HG02938 (cell line): ENCODE data around the gene ZNF774.
A peak's percentile ranks its signal among the peaks of the same experiment; 100 is the strongest.
"Not testable (repeated sequence)": the region's sequence is repeated elsewhere in the genome, so short reads cannot be mapped to it uniquely, and the experiment has no call there.

Source experiments
- ATAC-seq: cut with Tn5 transposase; IDR thresholded peaks from one replicate; pipeline ENCODE4 v1.9.1; 2021; ENCODE audit warnings: mild to moderate bottlenecking, moderate library complexity; ENCODE audit not compliant: unreplicated experiment

The ZNF774 gene

DNA sequence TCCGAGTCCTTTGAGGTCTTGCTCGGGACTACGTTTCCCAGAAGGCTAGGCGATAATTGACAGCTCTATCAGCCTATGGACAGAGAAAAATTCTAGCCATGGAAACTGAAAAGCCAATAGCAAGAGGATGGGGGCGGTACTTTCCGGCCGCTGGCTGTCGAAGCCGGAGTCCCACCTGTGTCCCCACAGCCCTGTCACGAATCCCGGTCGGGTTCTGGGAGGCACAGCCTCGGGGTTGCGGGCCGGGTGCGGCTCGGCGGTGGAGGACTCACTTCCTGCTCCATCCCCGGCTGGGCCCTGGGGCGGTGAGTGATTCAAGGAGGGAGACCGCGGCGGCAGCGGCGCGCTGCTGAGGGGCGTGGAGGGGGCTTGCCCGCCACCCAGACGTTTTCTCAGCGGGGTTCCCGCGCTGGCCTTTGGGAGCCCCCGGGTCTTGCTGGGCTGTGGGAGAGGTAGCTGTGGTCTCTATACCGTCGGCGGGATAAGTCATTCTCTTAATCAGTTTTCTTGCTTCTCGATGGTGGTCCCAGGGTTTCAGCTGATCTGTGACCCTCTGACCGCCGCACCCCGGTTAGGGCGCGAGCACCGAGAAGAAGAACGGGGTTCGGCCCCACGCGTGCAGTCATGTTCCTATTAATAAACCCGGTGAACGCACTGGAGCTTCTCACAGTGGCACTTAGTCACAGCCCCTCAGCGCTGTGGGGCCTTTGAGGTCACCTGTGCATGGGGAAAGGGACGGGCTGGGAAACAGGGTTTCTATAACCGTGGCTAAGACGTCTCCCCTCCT is at the start of gene ZNF774:
ZNF774 (plus strand) TSS at position 178 of the 787 bp plus-strand sequence. CDS start 2,377 bp downstream, outside the sequence.
- peak; percentile 99 for ATAC-seq

DNA sequence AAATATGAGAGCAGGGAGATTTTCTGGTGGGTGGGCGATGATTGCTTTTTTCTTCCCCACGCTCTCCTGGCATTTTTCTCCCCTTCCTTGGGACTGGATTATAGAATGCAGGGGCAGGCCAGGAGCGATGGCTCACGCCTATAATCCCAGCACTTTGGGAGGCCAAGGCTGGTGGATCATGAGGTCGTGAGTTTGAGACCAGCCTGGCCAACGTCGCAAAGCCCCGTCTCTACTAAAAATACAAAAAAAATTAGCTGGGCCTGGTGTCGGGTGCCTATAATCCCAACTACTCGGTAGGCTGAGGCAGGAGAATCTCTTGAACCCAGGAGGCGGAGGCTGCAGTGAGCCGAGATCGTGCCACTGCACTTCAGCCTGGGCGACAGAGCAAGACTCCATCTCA is 46.7 kb upstream of the ZNF774 start:
- not testable (repeated sequence) for ATAC-seq

DNA sequence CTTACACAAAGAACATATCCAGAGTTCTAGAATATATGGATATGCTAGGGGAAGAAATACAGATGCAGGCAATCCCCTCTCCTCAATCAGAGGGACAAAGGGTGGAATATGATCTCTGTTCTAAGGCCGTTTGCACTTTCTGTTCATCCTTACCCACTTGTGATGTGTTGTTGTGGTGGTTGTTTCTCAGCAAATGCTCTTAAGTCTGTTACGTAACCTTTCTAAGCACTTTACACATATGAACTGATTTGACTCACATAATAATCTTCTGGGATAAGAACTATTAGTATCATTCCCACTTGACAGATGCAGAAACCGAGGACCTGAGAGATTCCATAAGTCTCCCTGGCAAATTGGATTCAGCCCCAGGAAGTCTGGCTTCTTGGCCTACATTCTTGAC is 46.2 kb upstream of the ZNF774 start:
- no peak for ATAC-seq

GRCh38 chr15:90306560-90306959 is 45.5 kb upstream of the ZNF774 start:
- ATAC-seq = no peak

DNA sequence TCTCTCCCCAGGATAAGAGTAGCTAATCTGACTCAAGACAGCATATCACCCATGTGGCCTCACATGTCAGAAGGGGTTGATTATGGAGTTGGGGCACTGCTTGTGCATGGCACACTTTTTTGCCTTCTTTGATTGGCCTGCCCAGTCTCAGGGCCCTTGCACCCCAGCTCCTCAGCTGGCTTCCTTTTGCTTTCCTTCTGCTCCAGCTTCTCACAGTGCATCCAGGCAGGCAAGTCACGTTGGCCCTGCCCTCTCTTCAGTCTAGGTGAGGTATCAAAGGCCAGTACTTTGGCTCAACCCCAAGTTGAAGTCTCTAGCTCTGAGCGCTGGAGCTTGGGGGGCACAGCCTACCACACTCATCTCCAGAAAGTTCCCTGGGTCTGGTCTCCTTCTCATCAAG is 44.4 kb upstream of the ZNF774 start:
- ATAC-seq = no peak

DNA sequence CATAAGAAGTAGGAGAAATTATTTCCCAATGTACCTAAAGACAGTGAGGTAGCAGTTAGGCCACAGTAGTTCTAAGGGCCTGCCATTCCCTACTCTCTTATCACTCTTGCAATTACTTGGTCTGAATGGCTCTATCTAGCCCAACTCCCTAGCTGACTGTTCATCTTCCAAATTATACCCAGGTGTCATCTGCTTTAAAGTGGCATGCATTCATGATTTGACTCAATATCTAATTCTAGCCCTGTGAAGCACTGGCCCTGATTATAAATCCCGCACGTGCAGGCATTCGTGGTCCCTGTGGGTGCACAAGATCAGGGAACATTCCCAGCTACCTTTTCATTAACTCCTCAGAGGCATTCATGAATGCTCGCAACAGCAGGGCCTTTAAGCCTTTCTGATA is 43.1 kb upstream of the ZNF774 start:
- no peak for ATAC-seq

- no peak for ATAC-seq
Measured at GRCh38 chr15:90315278-90315982, 36.7 kb upstream of the ZNF774 start.

DNA sequence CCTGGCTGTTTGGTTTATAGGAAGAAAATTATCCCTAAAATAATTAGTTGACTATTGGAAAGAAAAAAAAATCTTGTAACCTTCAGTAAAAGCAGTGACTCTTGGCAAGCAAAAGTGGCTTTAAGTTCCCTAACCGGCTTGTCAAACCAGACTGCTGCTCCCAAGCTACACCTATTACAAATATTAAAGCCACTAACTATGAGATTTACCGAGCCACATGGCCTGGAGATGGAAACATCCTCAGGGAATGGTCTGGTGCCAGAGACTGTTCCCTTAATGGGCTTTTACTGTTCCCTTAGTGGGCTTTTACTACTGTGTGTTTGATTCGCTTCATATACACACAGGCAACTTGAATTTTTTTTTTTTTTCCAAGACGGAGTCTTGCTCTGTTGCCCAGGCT is 35.9 kb upstream of the ZNF774 start:
- no peak for ATAC-seq

- no peak for ATAC-seq
Measured at GRCh38 chr15:90318591-90318990, 33.5 kb upstream of the ZNF774 start.

DNA sequence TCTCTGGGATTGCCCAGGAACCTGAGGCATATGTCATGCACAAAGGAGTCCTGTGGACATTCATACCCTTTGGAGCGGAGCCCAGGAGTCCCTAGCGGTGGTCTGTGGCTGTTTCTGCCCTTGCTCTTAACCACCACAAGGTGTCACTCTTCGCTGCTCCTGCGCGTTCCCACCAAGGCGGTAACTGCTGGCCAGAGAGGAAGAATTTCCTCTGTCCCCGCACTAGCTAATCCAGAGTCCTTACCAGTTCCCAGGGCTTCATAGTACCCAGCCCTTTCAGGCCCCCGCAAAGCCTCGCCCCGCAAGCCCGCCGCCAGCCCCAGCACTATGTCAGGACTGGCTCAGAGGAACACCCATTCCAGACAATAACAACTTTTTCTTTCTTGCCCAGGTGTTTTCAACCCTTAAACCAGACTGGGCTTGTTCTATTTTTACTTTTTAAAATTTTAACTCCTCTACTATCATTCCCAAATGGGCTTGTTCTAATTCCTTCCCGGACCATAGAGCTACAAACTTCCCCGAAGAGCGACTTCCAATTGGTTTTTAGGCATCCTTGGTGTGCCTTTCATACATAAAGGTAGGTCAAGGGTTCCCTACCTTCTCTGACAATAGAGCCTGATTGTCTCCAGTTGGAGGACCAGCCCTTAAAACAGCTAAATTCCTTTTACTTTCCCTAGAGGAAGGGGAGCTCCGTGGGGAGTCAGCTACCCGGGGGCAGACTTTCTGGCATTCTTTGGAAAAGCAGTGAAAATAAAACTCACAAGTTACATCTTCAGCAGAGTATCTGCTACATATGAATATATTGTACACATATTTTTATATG is 31.8 kb upstream of the ZNF774 start:
- peak; percentile 72 for ATAC-seq

DNA sequence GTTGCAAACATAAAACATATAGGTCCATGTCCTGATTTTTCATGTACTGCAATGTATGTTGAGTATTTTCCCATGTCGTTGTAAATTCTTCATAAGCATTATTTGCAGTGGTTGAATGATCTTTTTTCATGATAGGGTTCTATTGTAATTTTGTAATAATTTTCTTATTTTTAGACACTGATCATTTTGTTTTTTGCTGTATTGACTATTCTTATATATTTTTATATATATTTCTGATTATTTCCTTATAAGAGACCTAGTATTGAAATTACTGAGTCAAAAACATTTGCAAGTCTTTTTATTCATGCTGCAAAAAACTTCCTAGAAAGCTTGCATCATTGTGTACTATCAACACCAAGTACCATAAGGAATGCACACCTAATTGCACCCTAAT is 31.2 kb upstream of the ZNF774 start:
- no peak for ATAC-seq

DNA sequence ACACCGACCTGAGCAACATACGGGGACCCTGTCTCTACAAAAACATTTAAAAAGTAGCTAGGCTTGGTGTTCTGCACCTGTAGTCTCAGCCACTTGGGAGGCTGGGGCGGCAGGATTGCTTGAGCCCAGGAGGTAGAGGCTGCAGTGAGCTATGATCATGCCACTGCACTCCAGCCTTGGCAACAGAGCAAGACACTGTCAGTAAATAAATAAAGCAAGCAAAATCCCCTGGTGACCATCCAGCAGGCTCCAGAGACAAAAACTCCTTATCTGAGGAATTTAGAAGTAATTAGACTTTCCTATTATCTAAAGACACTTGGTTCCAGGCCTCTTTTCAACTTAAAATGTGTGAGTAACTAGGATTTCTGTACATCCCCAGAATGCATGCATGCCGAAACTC is 29.5 kb upstream of the ZNF774 start:
- no peak for ATAC-seq

- ATAC-seq = no peak
Measured at GRCh38 chr15:90325726-90326125, 26.4 kb upstream of the ZNF774 start.

DNA sequence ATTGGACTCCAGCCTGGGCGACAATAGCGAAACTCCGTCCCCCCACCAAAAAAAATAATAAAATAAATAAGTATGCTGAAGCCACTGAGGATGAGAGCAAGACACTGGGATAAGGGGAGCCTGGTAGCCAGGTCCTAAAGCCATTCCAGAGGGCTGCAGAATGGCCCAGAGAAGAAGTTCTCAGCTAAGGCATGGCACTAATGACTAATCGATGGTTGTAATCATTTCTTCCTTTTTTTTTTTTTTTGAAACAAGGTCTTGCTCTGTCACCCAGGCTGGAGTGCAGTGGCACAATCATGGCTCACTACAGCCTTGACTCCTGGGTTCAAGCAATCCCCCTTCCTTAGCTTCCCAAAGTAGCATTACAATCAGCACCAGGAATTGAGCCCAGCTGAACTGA is 25.6 kb upstream of the ZNF774 start:
- no peak for ATAC-seq

DNA sequence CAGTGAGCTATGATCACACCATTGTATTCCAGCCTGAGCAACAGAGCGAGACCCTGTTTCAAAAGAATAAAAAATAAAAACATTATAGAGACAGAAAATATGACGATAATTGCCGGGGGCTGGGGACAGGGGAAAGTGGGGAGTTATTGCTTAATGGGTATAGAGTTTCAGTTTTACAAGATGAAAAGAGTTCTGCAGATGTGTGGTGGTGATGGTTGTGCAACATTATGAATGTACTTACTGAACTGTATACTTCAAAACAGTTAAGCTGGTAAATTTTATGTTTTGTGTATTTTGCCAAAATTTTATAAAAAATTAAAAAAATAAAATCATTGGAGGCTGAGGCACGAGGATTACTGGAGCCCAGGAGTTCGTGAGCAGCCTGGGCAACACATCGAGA is 24.8 kb upstream of the ZNF774 start:
- no peak for ATAC-seq

DNA sequence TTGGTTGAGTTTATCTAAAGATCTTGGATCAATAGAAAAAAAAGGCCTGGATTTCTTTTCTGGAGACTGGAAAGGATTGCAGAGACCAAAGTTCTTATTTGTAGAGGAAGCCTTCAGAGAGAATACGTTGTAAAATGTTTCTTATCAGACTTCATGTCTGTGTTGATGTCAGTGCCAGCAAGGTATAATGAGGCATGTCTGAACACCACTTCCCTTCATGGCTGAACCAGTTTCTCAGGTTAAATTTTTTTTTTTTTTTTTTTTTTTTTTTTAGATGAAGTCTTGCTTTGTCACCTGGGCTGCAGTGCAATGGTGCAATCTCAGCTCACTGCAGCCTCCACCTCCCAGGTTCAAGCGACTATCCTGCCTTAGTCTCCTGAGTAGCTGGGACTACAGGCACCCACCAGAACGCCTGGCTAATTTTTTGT is 17.8 kb upstream of the ZNF774 start:
- no peak for ATAC-seq

- no peak for ATAC-seq
Measured at GRCh38 chr15:90336705-90337141, 15.4 kb upstream of the ZNF774 start.

- ATAC-seq = no peak
Measured at GRCh38 chr15:90337256-90337655, 14.8 kb upstream of the ZNF774 start.

GRCh38 chr15:90338532-90338931 is 13.6 kb upstream of the ZNF774 start:
- ATAC-seq = no peak

- ATAC-seq = no peak
Measured at GRCh38 chr15:90340345-90340744, 11.7 kb upstream of the ZNF774 start.

- ATAC-seq = no peak
Measured at GRCh38 chr15:90343302-90343790, 8.7 kb upstream of the ZNF774 start.
